SIG-M5 treated with dmso at 0.1 percent for 504 hours (cell line): ENCODE measurements around the gene AQP2.
"Not testable (repeated sequence)": the region's sequence is repeated elsewhere in the genome, so short reads cannot be mapped to it uniquely, and the experiment has no call there.

Source experiments
- DNase-seq: peaks from one replicate; lab custom pipeline; 2025; ENCODE audit not compliant: unreplicated experiment; lab: John Stamatoyannopoulos, UW

AQP2 gene

GRCh38 chr12:49984476-49985359 lies 34.2 kb downstream of the AQP2 start:
- DNase-seq: no peak

- no peak for DNase-seq
These were observed 35.4 kb downstream of the AQP2 start for GRCh38 chr12:49985981-49986380.

GRCh38 chr12:49986476-49986875 lies 35.9 kb downstream of the AQP2 start:
- DNase-seq: not testable (repeated sequence)

- DNase-seq: peak; percentile 81
These were observed 37.2 kb downstream of the AQP2 start for GRCh38 chr12:49987625-49988303.

GRCh38 chr12:49989400-49989799 lies 38.9 kb downstream of the AQP2 start:
- not testable (repeated sequence) for DNase-seq

GRCh38 chr12:49990273-49990672 lies 39.7 kb downstream of the AQP2 start:
- peak; percentile 75 for DNase-seq

GRCh38 chr12:49998453-49998852 lies 47.9 kb downstream of the AQP2 start:
- no peak for DNase-seq

GRCh38 chr12:50003595-50003994 lies 53.1 kb downstream of the AQP2 start:
- no peak for DNase-seq

GRCh38 chr12:50004696-50005095 lies 54.2 kb downstream of the AQP2 start:
- DNase-seq: no peak

- no peak for DNase-seq
These were observed 54.6 kb downstream of the AQP2 start for GRCh38 chr12:50005175-50005574.

GRCh38 chr12:50006280-50006679 lies 55.7 kb downstream of the AQP2 start:
- no peak for DNase-seq

GRCh38 chr12:50006754-50007442 lies 56.4 kb downstream of the AQP2 start:
- DNase-seq: no peak
